DND-41 (cell line): ENCODE data around the gene TTLL8.

Experiments
- ATAC-seq: fragments of 200-7000 bp; cut with Tn5 transposase; 3 replicates; pipeline ENCODE4 v1.9.1; 2021; ENCODE audit warnings: low read depth; ENCODE audit not compliant: insufficient read depth
- DNase-seq: peaks from one replicate; pipeline ENCODE4 v3.0.0-alpha.2; 2020
- H2AFZ ChIP-seq: 2 replicates; pipeline ENCODE4 v1.6.0; 2012; ENCODE audit warnings: low read depth, low read length
- H3K27ac ChIP-seq: 2 replicates; pipeline ENCODE4 v1.5.1; 2012; ENCODE audit warnings: low read length, inconsistent platforms
- H3K27me3 ChIP-seq: fragments of 200-600 bp; sonication (generic); 2 replicates; pipeline ENCODE4 v1.6.0; 2012; ENCODE audit warnings: low read length, mild to moderate bottlenecking, inconsistent platforms; ENCODE audit not compliant: insufficient read depth, poor library complexity
- H3K36me3 ChIP-seq: 2 replicates; pipeline ENCODE4 v1.5.1; 2012; ENCODE audit warnings: low read length, inconsistent platforms; ENCODE audit not compliant: insufficient read depth
- H3K4me1 ChIP-seq: 2 replicates; pipeline ENCODE4 v1.5.1; 2012; ENCODE audit warnings: mild to moderate bottlenecking, low read length; ENCODE audit not compliant: insufficient read depth
- H3K4me2 ChIP-seq: 2 replicates; pipeline ENCODE4 v1.6.0; 2012; ENCODE audit warnings: mild to moderate bottlenecking, moderate library complexity, low read length, inconsistent platforms; ENCODE audit not compliant: insufficient read depth
- H3K4me3 ChIP-seq, 2 experiments: fragments of 200-600 bp in 1 of 2; shearing (Covaris generic) in 1 of 2; 2 replicates each; pipeline ENCODE4 v1.5.1; 2012 to 2016; ENCODE audit warnings: inconsistent platforms in 2 of 2, low read length in 2 of 2, mild to moderate bottlenecking in 2 of 2, low read depth in 1 of 2, moderate library complexity in 1 of 2
- H3K79me2 ChIP-seq: 2 replicates; pipeline ENCODE4 v1.6.0; 2012; ENCODE audit warnings: low read length, inconsistent platforms; ENCODE audit not compliant: insufficient read depth
- H3K9ac ChIP-seq: 2 replicates; pipeline ENCODE4 v1.6.0; 2012; ENCODE audit warnings: low read depth, mild to moderate bottlenecking, inconsistent platforms, low read length, moderate library complexity
- H3K9me3 ChIP-seq: 2 replicates; pipeline ENCODE4 v1.5.1; 2012; ENCODE audit warnings: low read length, moderate library complexity, mild to moderate bottlenecking, inconsistent platforms; ENCODE audit not compliant: insufficient read depth, severe bottlenecking
- H4K20me1 ChIP-seq: 2 replicates; pipeline ENCODE4 v1.6.0; 2012; ENCODE audit warnings: low read length; ENCODE audit not compliant: insufficient read depth
- CTCF ChIP-seq: IDR thresholded peaks from 2 replicates; pipeline ENCODE4 v1.5.1; 2012; ENCODE audit warnings: borderline replicate concordance, low read length, moderate library complexity, mild to moderate bottlenecking; ENCODE audit not compliant: poor library complexity, severe bottlenecking; ENCODE audit errors: extremely low read depth
- EZH2 ChIP-seq: IDR thresholded peaks from 3 replicates; pipeline ENCODE4 v1.6.1; 2012; ENCODE audit warnings: borderline replicate concordance, low read depth, mild to moderate bottlenecking, moderate library complexity, low read length, inconsistent platforms; ENCODE audit not compliant: severe bottlenecking

The TTLL8 gene

DNA sequence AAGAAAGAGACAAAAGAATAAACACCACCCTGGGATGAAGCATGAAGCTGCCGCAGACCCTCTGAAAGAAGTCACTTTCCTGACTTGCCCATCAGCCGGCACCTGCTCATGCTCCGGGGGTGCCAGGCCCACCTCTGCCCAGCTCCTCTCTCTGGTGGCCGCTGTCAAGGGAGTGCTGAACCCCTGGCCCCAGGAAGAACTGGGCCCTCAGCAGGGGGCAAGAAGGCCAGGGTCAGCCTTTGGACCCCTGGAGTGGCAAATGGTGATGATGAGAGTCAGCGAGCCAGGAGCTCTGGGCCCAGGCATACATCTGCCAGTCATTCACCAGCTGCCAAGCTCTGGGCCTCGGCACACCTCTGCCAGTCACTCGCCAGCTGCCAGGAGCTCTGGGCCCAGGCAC is 17.4 kb downstream of the TTLL8 start:
- Histone ChIP-seq H3K79me2 (no peaks in the 10 kb centered on the region), H3K36me3 (no peaks in the 10 kb centered on the region), H3K4me1 (no peaks in the 10 kb centered on the region), H4K20me1 (peaks cover 1% of the 10 kb centered on the region; the same call in 1 of the 2 replicates), H3K27ac (no peak overlapping the region), H3K9me3 (no peaks in the 10 kb centered on the region), H3K9ac (no peak overlapping the region), H3K4me2 (no peak overlapping the region), H2AFZ (no peak overlapping the region), H3K4me3 (no peak overlapping the region), H3K27me3 (peaks cover 1% of the 10 kb centered on the region)
- TF ChIP-seq CTCF = no peak
- TF ChIP-seq EZH2 = no peak
- no peak for ATAC-seq
- DNase-seq = no peak

GRCh38 chr22:50039669-50040443 is 18.2 kb downstream of the TTLL8 start:
- no peak overlapping the region for H3K9ac ChIP-seq

DNA sequence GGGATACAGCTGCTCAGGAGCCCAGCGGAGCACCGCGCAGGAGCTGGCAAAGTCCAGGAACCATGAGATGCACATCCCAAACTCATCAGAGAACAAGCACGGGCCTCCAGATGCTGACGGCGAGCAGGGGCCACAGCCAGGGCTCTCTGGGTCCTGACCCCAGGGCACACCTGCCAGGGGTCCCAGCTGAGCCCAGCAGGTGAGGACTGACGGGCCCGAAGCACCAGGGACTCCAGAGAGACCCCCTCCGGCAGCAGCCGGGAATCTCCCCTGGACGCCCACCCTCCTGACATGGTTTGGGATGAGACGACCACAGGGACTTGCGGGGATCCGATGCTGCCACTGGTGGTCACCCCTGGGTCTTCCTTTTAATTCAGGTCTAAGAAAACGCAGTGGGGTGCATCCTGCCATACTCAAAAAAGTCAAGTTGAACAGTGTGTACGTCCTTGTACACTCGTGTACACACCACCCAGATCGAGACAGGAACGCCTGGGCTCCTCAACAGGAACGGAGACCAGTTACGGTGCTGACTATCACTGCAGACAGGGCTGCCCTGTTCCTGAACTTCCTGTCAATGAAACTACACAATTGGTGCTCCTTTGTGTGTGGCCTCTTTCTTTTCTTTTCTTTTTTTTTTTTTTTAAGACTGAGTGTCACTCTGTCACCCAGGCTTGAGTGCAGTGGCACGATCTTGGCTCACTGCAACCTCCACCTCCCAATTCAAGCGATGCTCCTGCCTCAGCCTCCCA is 21.9 kb downstream of the TTLL8 start:
- H3K27me3 ChIP-seq = peaks cover 18% of the 10 kb centered on the region
- no peaks in the 10 kb centered on the region for H3K9me3 ChIP-seq
- no peak overlapping the region for H3K27ac ChIP-seq
- H3K9ac ChIP-seq = no peak overlapping the region
- no peaks in the 10 kb centered on the region for H3K79me2 ChIP-seq
- ATAC-seq = no peak
- no peak overlapping the region for H3K4me2 ChIP-seq
- H2AFZ ChIP-seq = no peak overlapping the region
- no peak for DNase-seq
- H3K36me3 ChIP-seq = no peaks in the 10 kb centered on the region
- H3K4me1 ChIP-seq = no peaks in the 10 kb centered on the region
- no peak overlapping the region for H3K4me3 ChIP-seq
- H4K20me1 ChIP-seq = peaks cover 8% of the 10 kb centered on the region
- no peak for TF ChIP-seq CTCF
- no peak for TF ChIP-seq EZH2

More at GRCh38 chr22:50039669-50040443, 18.2 kb downstream of the TTLL8 start:
- ATAC-seq (no peak), DNase-seq (no peak)
- H4K20me1 ChIP-seq = peaks cover 3% of the 10 kb centered on the region; the same call in 1 of the 2 replicates
- H3K27ac ChIP-seq = no peak overlapping the region
- no peaks in the 10 kb centered on the region for H3K79me2 ChIP-seq
- H3K4me1 ChIP-seq = no peaks in the 10 kb centered on the region
- H2AFZ ChIP-seq = no peak overlapping the region
- no peaks in the 10 kb centered on the region for H3K9me3 ChIP-seq
- H3K27me3 ChIP-seq = peaks cover 10% of the 10 kb centered on the region
- no peaks in the 10 kb centered on the region for H3K36me3 ChIP-seq
- no peak overlapping the region for H3K4me3 ChIP-seq
- H3K4me2 ChIP-seq = no peak overlapping the region
- TF ChIP-seq EZH2 (no peak), CTCF (no peak)
